ENCODE measurements around the gene CA11. TPM values are rescaled to one million over a fixed set of nuclear protein-coding genes. Genes with fewer than 3 reads are reported as not detected.

The CA11 gene
- total RNA-seq, 1 experiment from 2014 or later, result not detected

GRCh38 chr19:48644839-48645619 is 958 bp downstream of the CA11 start:
- Histone ChIP-seq H3K4me2 (ENCODE audit: low read depth, low read length, poor library complexity, severe bottlenecking) (no peak overlapping the region), H3K4me1 (ENCODE audit: low read length) (peaks cover 14% of the 10 kb centered on the region)

GRCh38 chr19:48644355-48644754 is 1.6 kb downstream of the CA11 start:
- Histone ChIP-seq H3K9ac (ENCODE audit: low read length) (no peak overlapping the region), H3K27me3 (ENCODE audit: low read length) (no peaks in the 10 kb centered on the region), H2AFZ (ENCODE audit: low read length) (no peak overlapping the region), H3K9me3 (ENCODE audit: low read length) (no peaks in the 10 kb centered on the region), H3K9me2 (replicated peaks; ENCODE audit: insufficient read depth, low read length) (no peaks in the 10 kb centered on the region), H3K36me3 (ENCODE audit: insufficient read depth, low read length) (no peaks in the 10 kb centered on the region), H4K20me1 (ENCODE audit: insufficient read depth, low read depth, low read length) (no peaks in the 10 kb centered on the region), H3K27ac (ENCODE audit: low read length) (no peak overlapping the region), H3K4me2 (ENCODE audit: low read depth, low read length, poor library complexity, severe bottlenecking) (no peak overlapping the region), H3K79me2 (ENCODE audit: low read length) (no peaks in the 10 kb centered on the region), H3K4me1 (ENCODE audit: low read length) (peaks cover 14% of the 10 kb centered on the region), H3K4me3 (ENCODE audit: low read length) (no peak overlapping the region)
- DNase-seq, result no peak

More at GRCh38 chr19:48644839-48645619, 958 bp downstream of the CA11 start:
- H2AFZ ChIP-seq (ENCODE audit: low read length), result no peak overlapping the region
- no peaks in the 10 kb centered on the region for H3K27me3 ChIP-seq (ENCODE audit: low read length)
- H3K4me3 ChIP-seq (ENCODE audit: low read length), result no peak overlapping the region
- DNase-seq, result peak; percentile 85
- no peak overlapping the region for H3K9ac ChIP-seq (ENCODE audit: low read length)
- H3K9me3 ChIP-seq (ENCODE audit: low read length), result no peaks in the 10 kb centered on the region
- H3K36me3 ChIP-seq (ENCODE audit: insufficient read depth, low read length), result no peaks in the 10 kb centered on the region
- H3K79me2 ChIP-seq (ENCODE audit: low read length), result no peaks in the 10 kb centered on the region
- no peaks in the 10 kb centered on the region for H3K9me2 ChIP-seq (replicated peaks; ENCODE audit: insufficient read depth, low read length)
- H3K27ac ChIP-seq (ENCODE audit: low read length), result no peak overlapping the region
- H4K20me1 ChIP-seq (ENCODE audit: insufficient read depth, low read depth, low read length), result no peaks in the 10 kb centered on the region

- DNase-seq, result no peak
- no peak overlapping the region for H3K4me3 ChIP-seq (ENCODE audit: low read length)
- no peaks in the 10 kb centered on the region for H3K36me3 ChIP-seq (ENCODE audit: insufficient read depth, low read length)
- H3K27ac ChIP-seq (ENCODE audit: low read length), result no peak overlapping the region
- no peaks in the 10 kb centered on the region for H4K20me1 ChIP-seq (ENCODE audit: insufficient read depth, low read depth, low read length)
- no peaks in the 10 kb centered on the region for H3K9me3 ChIP-seq (ENCODE audit: low read length)
- H3K4me1 ChIP-seq (ENCODE audit: low read length), result peaks cover 24% of the 10 kb centered on the region
- H3K79me2 ChIP-seq (ENCODE audit: low read length), result no peaks in the 10 kb centered on the region
- no peaks in the 10 kb centered on the region for H3K27me3 ChIP-seq (ENCODE audit: low read length)
- no peaks in the 10 kb centered on the region for H3K9me2 ChIP-seq (replicated peaks; ENCODE audit: insufficient read depth, low read length)
- no peak overlapping the region for H2AFZ ChIP-seq (ENCODE audit: low read length)
- H3K9ac ChIP-seq (ENCODE audit: low read length), result no peak overlapping the region
- H3K4me2 ChIP-seq (ENCODE audit: low read depth, low read length, poor library complexity, severe bottlenecking), result no peak overlapping the region
Observed at GRCh38 chr19:48642862-48643261, 3.1 kb downstream of the CA11 start.

- H3K36me3 ChIP-seq (ENCODE audit: insufficient read depth, low read length), result no peaks in the 10 kb centered on the region
- no peaks in the 10 kb centered on the region for H3K27me3 ChIP-seq (ENCODE audit: low read length)
- peaks cover 30% of the 10 kb centered on the region for H3K4me1 ChIP-seq (ENCODE audit: low read length)
- no peak overlapping the region for H3K4me3 ChIP-seq (ENCODE audit: low read length)
- no peak for DNase-seq
- H3K9me2 ChIP-seq (replicated peaks; ENCODE audit: insufficient read depth, low read length), result no peaks in the 10 kb centered on the region
- H3K4me2 ChIP-seq (ENCODE audit: low read depth, low read length, poor library complexity, severe bottlenecking), result no peak overlapping the region
- no peaks in the 10 kb centered on the region for H4K20me1 ChIP-seq (ENCODE audit: insufficient read depth, low read depth, low read length)
- H3K79me2 ChIP-seq (ENCODE audit: low read length), result no peaks in the 10 kb centered on the region
- H2AFZ ChIP-seq (ENCODE audit: low read length), result no peak overlapping the region
- no peaks in the 10 kb centered on the region for H3K9me3 ChIP-seq (ENCODE audit: low read length)
- no peak overlapping the region for H3K9ac ChIP-seq (ENCODE audit: low read length)
- no peak overlapping the region for H3K27ac ChIP-seq (ENCODE audit: low read length)
Observed at GRCh38 chr19:48641850-48642249, 4.1 kb downstream of the CA11 start.

- H3K79me2 ChIP-seq (ENCODE audit: low read length), result peaks cover 4% of the 10 kb centered on the region; the same call in 1 of the 2 replicates
- H3K9me3 ChIP-seq (ENCODE audit: low read length), result no peaks in the 10 kb centered on the region
- no peaks in the 10 kb centered on the region; the same call in 1 of the 2 replicates for H3K9me2 ChIP-seq (replicated peaks; ENCODE audit: insufficient read depth, low read length)
- no peak overlapping the region for H2AFZ ChIP-seq (ENCODE audit: low read length)
- peaks cover 34% of the 10 kb centered on the region for H3K4me1 ChIP-seq (ENCODE audit: low read length)
- no peaks in the 10 kb centered on the region for H4K20me1 ChIP-seq (ENCODE audit: insufficient read depth, low read depth, low read length)
- H3K36me3 ChIP-seq (ENCODE audit: insufficient read depth, low read length), result no peaks in the 10 kb centered on the region
- H3K4me2 ChIP-seq (ENCODE audit: low read depth, low read length, poor library complexity, severe bottlenecking), result no peak overlapping the region
- DNase-seq, result no peak
- H3K9ac ChIP-seq (ENCODE audit: low read length), result no peak overlapping the region
- no peak overlapping the region for H3K4me3 ChIP-seq (ENCODE audit: low read length)
- H3K27me3 ChIP-seq (ENCODE audit: low read length), result no peaks in the 10 kb centered on the region
- no peak overlapping the region for H3K27ac ChIP-seq (ENCODE audit: low read length)
Observed at GRCh38 chr19:48639483-48640375, 6.3 kb downstream of the CA11 start.

- Histone ChIP-seq H3K9me2 (replicated peaks; ENCODE audit: insufficient read depth, low read length) (no peaks in the 10 kb centered on the region; the same call in 1 of the 2 replicates), H4K20me1 (ENCODE audit: insufficient read depth, low read depth, low read length) (no peaks in the 10 kb centered on the region), H3K4me2 (ENCODE audit: low read depth, low read length, poor library complexity, severe bottlenecking) (peak overlapping the region; percentile 60), H3K4me3 (ENCODE audit: low read length) (peak overlapping the region; percentile 64; the same call in 1 of the 2 replicates), H3K36me3 (ENCODE audit: insufficient read depth, low read length) (no peaks in the 10 kb centered on the region), H3K9ac (ENCODE audit: low read length) (peak overlapping the region; percentile 69; the same call in 1 of the 2 replicates), H3K27ac (ENCODE audit: low read length) (no peak overlapping the region), H3K27me3 (ENCODE audit: low read length) (no peaks in the 10 kb centered on the region), H3K4me1 (ENCODE audit: low read length) (peaks cover 41% of the 10 kb centered on the region), H3K9me3 (ENCODE audit: low read length) (no peaks in the 10 kb centered on the region), H3K79me2 (ENCODE audit: low read length) (peaks cover 4% of the 10 kb centered on the region; the same call in 1 of the 2 replicates), H2AFZ (ENCODE audit: low read length) (no peak overlapping the region)
- no peak for DNase-seq
Observed at GRCh38 chr19:48638831-48639381, 7.1 kb downstream of the CA11 start.

GRCh38 chr19:48637948-48638830 is 7.8 kb downstream of the CA11 start:
- peak overlapping the region; percentile 69 for H3K9ac ChIP-seq (ENCODE audit: low read length)
- H3K4me3 ChIP-seq (ENCODE audit: low read length), result peak overlapping the region; percentile 64
- peak overlapping the region; percentile 60 for H3K4me2 ChIP-seq (ENCODE audit: low read depth, low read length, poor library complexity, severe bottlenecking)
- peak overlapping the region; percentile 89 for H3K27ac ChIP-seq (ENCODE audit: low read length)
- peaks cover 4% of the 10 kb centered on the region; the same call in 1 of the 2 replicates for H3K79me2 ChIP-seq (ENCODE audit: low read length)
- no peaks in the 10 kb centered on the region for H3K36me3 ChIP-seq (ENCODE audit: insufficient read depth, low read length)
- H2AFZ ChIP-seq (ENCODE audit: low read length), result peak overlapping the region; percentile 91
- H3K27me3 ChIP-seq (ENCODE audit: low read length), result no peaks in the 10 kb centered on the region
- no peaks in the 10 kb centered on the region; the same call in 1 of the 2 replicates for H3K9me2 ChIP-seq (replicated peaks; ENCODE audit: insufficient read depth, low read length)
- DNase-seq, result peak; percentile 95
- peaks cover 48% of the 10 kb centered on the region for H3K4me1 ChIP-seq (ENCODE audit: low read length)
- no peaks in the 10 kb centered on the region for H4K20me1 ChIP-seq (ENCODE audit: insufficient read depth, low read depth, low read length)
- H3K9me3 ChIP-seq (ENCODE audit: low read length), result no peaks in the 10 kb centered on the region

All from Karpas-422 (cell line).